K562 (cell line): ENCODE results near the gene SPATA20. TPM values are rescaled to one million over a fixed set of nuclear protein-coding genes. Genes with fewer than 3 reads are reported as not detected.

Source experiments
- DDX20 ChIP-seq: fragments of 450-650 bp; IDR thresholded peaks from 2 replicates; pipeline ENCODE4 v1.6.1; 2016; ENCODE audit warnings: missing genetic modification characterization, low read depth, mild to moderate bottlenecking, missing compliant biosample characterization, moderate library complexity
- ETV5 ChIP-seq: sonication (generic); formaldehyde crosslinking; IDR thresholded peaks from 2 replicates; pipeline ENCODE4 v1.4.0; 2020; ENCODE audit warnings: low read depth, mild to moderate bottlenecking, missing genetic modification reagents
- EZH2 ChIP-seq: IDR thresholded peaks from 2 replicates; pipeline ENCODE4 v1.6.1; 2012; ENCODE audit warnings: low read depth, mild to moderate bottlenecking, inconsistent platforms, low read length, borderline replicate concordance
- FOXJ2 ChIP-seq: fragments of 200-800 bp; sonication (Bioruptor generic); IDR thresholded peaks from 2 replicates; pipeline ENCODE4 v1.6.1; 2016; ENCODE audit warnings: missing genetic modification characterization, missing compliant biosample characterization
- HNRNPK ChIP-seq: fragments of 200-400 bp; formaldehyde crosslinking; IDR thresholded peaks from one replicate; pipeline ENCODE4 v1.6.1; 2018; ENCODE audit warnings: mild to moderate bottlenecking, low read depth, low read length; ENCODE audit not compliant: poor library complexity, severe bottlenecking
- KDM1A ChIP-seq, 2 experiments: fragments of 450-650 bp; IDR thresholded peaks; 2 replicates each; pipeline ENCODE4 v1.6.1; 2016; ENCODE audit warnings: mild to moderate bottlenecking in 2 of 2
- MYNN ChIP-seq, 2 experiments: sonication (generic); formaldehyde crosslinking in 1 of 2; IDR thresholded peaks; 2 replicates each; pipeline versions ENCODE4 v1.5.0 to v1.6.1; 2016 to 2020; ENCODE audit warnings: antibody characterized with exemption in 1 of 2, missing genetic modification reagents in 1 of 2
- RAD51 ChIP-seq: fragments of 450-650 bp; IDR thresholded peaks from 2 replicates; pipeline ENCODE4 v1.7.1; 2016; ENCODE audit warnings: low read depth, mild to moderate bottlenecking, borderline replicate concordance
- RFX1 ChIP-seq: fragments of 450-650 bp; IDR thresholded peaks from 2 replicates; pipeline ENCODE4 v1.6.1; 2016; ENCODE audit warnings: mild to moderate bottlenecking, moderate library complexity
- TCFL5 ChIP-seq: fragments of 250-450 bp; sonication (Bioruptor Pico); conservative IDR thresholded peaks from 2 replicates; pipeline ENCODE4 v1.6.1; 2021; ENCODE audit warnings: mild to moderate bottlenecking, moderate library complexity, matching md5 sums
- TEAD2 ChIP-seq: fragments of 450-650 bp; IDR thresholded peaks from 2 replicates; pipeline ENCODE4 v1.6.1; 2016; ENCODE audit warnings: missing genetic modification characterization, control low read depth, missing compliant biosample characterization
- TRIM24 ChIP-seq, 2 experiments: fragments of 450-650 bp; IDR thresholded peaks; 2 replicates each; pipeline ENCODE4 v1.6.1; 2016
- VEZF1 ChIP-seq: fragments of 200-800 bp; sonication (Bioruptor generic); IDR thresholded peaks from 2 replicates; pipeline ENCODE4 v1.6.1; 2017; ENCODE audit warnings: missing genetic modification characterization, missing compliant biosample characterization
- ZBTB7A ChIP-seq: IDR thresholded peaks from 2 replicates; pipeline ENCODE4 v1.6.1; 2011; ENCODE audit warnings: low read depth, mild to moderate bottlenecking, low read length, moderate library complexity, borderline replicate concordance; ENCODE audit not compliant: control insufficient read depth
- ZNF146 ChIP-seq: IDR thresholded peaks from one replicate; pipeline ENCODE4 v1.6.1; 2018; ENCODE audit warnings: missing compliant biosample characterization; ENCODE audit not compliant: unreplicated experiment
- ZNF561 ChIP-seq: fragments of 450-650 bp; formaldehyde crosslinking; conservative IDR thresholded peaks from 2 replicates; pipeline ENCODE4 v1.4.0; 2020; ENCODE audit warnings: mild to moderate bottlenecking, moderate library complexity
- polyA plus RNA-seq, 8 experiments: library from polyadenylated mRNA; depleted of rRNA in 4 of 8; stranded (reverse) in 5 of 8; unstranded in 3 of 8; fragments of >200 nt; fragmentation: Nextera tagmentation in 2 of 8; fragmentation: Illumina TruSeq in 1 of 8; extraction: Ambion mirVana in 2 of 8; extraction: Trizol in 1 of 8; gene quantifications; 2 replicates each; pipeline versions ENCODE4 v1.2.1 to v1.2.3, GENCODE V29; 2011 to 2014; ENCODE audit warnings: inconsistent platforms in 1 of 8, missing spikeins in 1 of 8
- total RNA-seq, 7 experiments: library from RNA; depleted of rRNA in 6 of 7; stranded (reverse); fragments of >200 nt in 6 of 7; fragmentation: Illumina TruSeq in 2 of 7; extraction: Trizol in 2 of 7; gene quantifications; 2 replicates each; pipeline versions ENCODE4 v1.2.1 to v1.2.3, GENCODE V29; 2011 to 2021; ENCODE audit warnings: low replicate concordance in 1 of 7
- TF ChIP-seq, protein P1 (sequence below): fragments of 450-650 bp; IDR thresholded peaks from 2 replicates; pipeline ENCODE4 v1.6.1; 2016; ENCODE audit warnings: borderline replicate concordance
- TF ChIP-seq, protein P2 (sequence below): sonication (generic); formaldehyde crosslinking; IDR thresholded peaks from 2 replicates; pipeline ENCODE4 v1.9.0; 2022; ENCODE audit warnings: mild to moderate bottlenecking, missing genetic modification reagents

The SPATA20 gene
- total and polyA plus RNA-seq, 9 of the 15 experiments (the other 6 are each of a cell fraction or from before 2014, with no cell fraction given): 0.08 to 4.0 (median 1.5) TPM

DNA sequence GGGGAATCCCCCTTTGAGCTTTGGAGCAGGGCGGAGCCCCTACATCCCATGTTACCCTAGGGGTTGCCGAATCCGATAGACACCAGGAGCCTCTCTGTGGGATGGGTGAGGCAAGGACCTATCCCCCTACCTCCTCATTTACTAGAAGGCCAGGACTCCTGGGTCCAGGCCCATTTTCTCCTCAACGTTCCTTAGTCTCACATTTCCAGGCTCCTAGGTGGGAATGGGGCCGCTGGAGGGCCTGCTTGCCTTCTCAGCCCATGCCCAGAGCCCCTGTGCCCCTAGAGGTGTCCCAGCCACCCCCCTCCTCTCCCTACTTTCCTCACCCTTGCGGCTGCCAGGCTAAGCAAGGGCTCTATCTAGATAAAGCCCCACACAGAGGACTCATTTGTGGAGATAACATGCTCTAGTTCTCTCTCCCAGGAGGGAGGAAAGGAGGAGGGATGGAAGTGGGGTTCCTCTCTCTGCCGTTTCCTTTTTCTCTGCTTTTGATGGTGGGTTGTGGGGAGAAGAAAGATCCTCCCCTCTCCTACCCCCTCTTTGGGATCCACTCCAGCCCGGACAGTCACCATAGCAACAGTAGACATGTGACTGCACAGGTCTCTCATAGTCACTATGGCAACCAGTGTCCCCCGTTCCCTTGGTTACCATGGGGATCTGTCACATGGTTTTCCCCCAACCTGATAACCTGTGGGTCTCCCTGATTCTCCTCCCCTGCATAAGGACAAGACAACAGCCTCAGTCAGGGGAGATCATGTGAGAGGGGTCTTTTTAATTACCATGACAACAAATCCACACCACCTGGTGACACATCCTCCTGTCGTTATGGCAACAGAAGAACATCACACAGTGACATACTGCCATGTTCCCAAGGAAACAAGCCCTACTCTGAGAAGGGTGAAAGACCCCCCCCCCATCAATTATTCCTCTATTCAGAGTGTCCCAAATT, 18.7 kb downstream of the SPATA20 start (continued):
- TF ChIP-seq, protein P1, sequence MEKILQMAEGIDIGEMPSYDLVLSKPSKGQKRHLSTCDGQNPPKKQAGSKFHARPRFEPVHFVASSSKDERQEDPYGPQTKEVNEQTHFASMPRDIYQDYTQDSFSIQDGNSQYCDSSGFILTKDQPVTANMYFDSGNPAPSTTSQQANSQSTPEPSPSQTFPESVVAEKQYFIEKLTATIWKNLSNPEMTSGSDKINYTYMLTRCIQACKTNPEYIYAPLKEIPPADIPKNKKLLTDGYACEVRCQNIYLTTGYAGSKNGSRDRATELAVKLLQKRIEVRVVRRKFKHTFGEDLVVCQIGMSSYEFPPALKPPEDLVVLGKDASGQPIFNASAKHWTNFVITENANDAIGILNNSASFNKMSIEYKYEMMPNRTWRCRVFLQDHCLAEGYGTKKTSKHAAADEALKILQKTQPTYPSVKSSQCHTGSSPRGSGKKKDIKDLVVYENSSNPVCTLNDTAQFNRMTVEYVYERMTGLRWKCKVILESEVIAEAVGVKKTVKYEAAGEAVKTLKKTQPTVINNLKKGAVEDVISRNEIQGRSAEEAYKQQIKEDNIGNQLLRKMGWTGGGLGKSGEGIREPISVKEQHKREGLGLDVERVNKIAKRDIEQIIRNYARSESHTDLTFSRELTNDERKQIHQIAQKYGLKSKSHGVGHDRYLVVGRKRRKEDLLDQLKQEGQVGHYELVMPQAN: no peak
- TF ChIP-seq, protein P2, sequence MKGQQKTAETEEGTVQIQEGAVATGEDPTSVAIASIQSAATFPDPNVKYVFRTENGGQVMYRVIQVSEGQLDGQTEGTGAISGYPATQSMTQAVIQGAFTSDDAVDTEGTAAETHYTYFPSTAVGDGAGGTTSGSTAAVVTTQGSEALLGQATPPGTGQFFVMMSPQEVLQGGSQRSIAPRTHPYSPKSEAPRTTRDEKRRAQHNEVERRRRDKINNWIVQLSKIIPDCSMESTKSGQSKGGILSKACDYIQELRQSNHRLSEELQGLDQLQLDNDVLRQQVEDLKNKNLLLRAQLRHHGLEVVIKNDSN (CRISPR knock-in tag): peak; percentile 84
- TF ChIP-seq RAD51 (0 out of 2 replicates have a peak, but pooled peaks have one; percentile 32), HNRNPK (no peak), KDM1A (IDR thresholded peaks at IDR 0.05) (peak; percentile 31 to 40; a peak in 1 of 4 replicates), EZH2 (no peak), ZNF146 (CRISPR knock-in tag) (no peak), FOXJ2 (tag) (peak; percentile 70; the same call in 1 of the 2 replicates), VEZF1 (CRISPR knock-in tag) (peak; percentile 20; the same call in 1 of the 2 replicates), TCFL5 (CRISPR knock-in tag) (no peak), ETV5 (CRISPR knock-in tag) (no peak), DDX20 (tag) (no peak), ZBTB7A (no peak), RFX1 (peak; percentile 97), MYNN (IDR thresholded peaks at IDR 0.05) (peak; percentile 61; the same call in 1 of the 2 replicates), MYNN (CRISPR knock-in tag; IDR thresholded peaks at IDR 0.05) (no peak), ZNF561 (CRISPR knock-in tag) (no peak), TEAD2 (tag) (no peak), TRIM24 (IDR thresholded peaks at IDR 0.05) (no peak)
- TF ChIP-seq, all 486 proteins: peak for 12
